ENCODE data around the gene C1QTNF8. TPM values are rescaled to one million over a fixed set of nuclear protein-coding genes. Genes with fewer than 3 reads are reported as not detected.

C1QTNF8 gene
- total RNA-seq, 1 donor, result not detected

DNA sequence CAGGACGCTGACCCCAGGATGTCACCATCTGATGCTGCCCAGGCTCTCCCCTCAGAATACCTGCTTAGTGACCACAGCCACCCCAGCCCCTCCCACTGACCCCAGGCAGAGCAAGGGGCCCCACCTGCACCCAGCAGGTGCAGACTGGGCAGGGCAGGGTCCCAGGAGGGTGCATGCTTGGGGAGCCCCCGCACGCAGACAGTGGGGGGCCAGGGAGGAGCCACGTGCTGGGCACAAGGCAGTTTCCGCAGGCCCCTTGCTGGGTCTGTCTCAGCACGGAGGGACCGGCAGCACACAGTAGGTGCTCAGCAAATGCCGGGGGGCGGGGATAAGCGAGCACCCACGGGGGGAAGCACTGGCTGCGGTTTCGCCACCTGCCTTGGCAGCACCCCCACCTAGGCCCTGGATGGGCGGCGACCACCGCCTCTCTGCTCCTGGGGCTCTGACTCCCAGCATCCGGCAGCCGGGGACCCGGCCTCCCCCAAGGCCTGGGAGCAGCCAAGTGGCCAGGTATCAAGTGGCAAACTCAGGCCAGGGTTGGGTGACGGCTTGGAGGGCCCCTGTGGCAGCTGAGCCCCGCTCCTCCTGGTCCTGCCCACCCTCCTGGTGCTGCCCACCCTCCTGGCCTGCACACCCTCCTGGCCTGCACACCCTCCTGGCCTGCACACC, 42.2 kb downstream of the C1QTNF8 start:
- TF ChIP-seq, protein P1, sequence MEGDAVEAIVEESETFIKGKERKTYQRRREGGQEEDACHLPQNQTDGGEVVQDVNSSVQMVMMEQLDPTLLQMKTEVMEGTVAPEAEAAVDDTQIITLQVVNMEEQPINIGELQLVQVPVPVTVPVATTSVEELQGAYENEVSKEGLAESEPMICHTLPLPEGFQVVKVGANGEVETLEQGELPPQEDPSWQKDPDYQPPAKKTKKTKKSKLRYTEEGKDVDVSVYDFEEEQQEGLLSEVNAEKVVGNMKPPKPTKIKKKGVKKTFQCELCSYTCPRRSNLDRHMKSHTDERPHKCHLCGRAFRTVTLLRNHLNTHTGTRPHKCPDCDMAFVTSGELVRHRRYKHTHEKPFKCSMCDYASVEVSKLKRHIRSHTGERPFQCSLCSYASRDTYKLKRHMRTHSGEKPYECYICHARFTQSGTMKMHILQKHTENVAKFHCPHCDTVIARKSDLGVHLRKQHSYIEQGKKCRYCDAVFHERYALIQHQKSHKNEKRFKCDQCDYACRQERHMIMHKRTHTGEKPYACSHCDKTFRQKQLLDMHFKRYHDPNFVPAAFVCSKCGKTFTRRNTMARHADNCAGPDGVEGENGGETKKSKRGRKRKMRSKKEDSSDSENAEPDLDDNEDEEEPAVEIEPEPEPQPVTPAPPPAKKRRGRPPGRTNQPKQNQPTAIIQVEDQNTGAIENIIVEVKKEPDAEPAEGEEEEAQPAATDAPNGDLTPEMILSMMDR (IDR thresholded peaks at IDR 0.05; ENCODE audit: insufficient read depth, low read depth, low read length), result no peak
- no peak overlapping the region for H3K4me3 ChIP-seq (ENCODE audit: low read depth, low read length)
- DNase-seq (ENCODE audit: low read depth), result no peak

DNA sequence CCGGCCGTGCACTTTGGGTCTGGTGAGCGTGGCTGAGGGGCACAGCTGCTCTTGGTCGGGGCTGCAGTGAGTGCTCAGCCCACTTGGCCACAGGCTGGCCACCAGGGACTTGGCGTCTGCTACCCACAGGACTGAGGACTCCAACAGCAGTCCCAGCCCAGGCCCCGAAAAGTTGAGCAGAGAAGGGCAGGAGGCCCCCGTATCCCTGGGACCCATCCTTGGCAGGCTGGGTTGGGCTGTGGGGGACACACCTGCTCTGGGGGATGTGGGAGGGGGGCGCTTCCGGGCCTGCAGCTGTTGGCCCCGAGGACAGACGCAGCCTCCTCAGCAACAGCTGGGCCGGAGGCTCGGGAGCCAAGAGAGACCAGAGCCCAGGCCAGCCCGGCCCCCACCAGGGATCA, 42.9 kb downstream of the C1QTNF8 start:
- TF ChIP-seq, protein P1 (IDR thresholded peaks at IDR 0.05; ENCODE audit: insufficient read depth, low read depth, low read length), result no peak
- no peak overlapping the region for H3K4me3 ChIP-seq (ENCODE audit: low read depth, low read length)
- no peak for DNase-seq (ENCODE audit: low read depth)

DNA sequence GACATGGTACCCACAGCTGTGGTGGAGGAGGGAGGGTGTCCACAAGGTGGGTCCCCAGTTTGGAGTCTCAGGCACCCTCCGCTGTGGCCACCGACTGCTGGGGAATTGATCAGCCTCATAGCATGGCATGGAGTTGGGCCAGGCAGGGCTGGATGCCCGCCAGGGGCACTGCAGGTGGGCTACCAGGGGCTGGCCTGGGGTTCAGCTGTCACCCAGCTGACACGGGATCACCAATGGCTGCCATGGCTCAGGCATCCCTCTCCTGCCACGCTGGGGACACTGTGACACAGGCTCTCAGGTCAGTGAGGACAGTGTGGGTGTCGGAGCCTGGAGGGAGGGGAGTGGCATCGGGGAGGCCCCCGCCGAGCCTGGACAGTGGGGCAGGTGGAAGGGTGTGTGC, 43.3 kb downstream of the C1QTNF8 start:
- no peak overlapping the region for H3K4me3 ChIP-seq (ENCODE audit: low read depth, low read length)

GRCh38 chr16:1051446-1051845, 44.6 kb downstream of the C1QTNF8 start:
- DNase-seq (ENCODE audit: low read depth), result no peak
- TF ChIP-seq, protein P1 (IDR thresholded peaks at IDR 0.05; ENCODE audit: insufficient read depth, low read depth, low read length), result no peak
- H3K4me3 ChIP-seq (ENCODE audit: low read depth, low read length), result no peak overlapping the region

More for the DNA sequence above, 43.3 kb downstream of the C1QTNF8 start:
- no peak for DNase-seq (ENCODE audit: low read depth)
- TF ChIP-seq, protein P1 (IDR thresholded peaks at IDR 0.05; ENCODE audit: insufficient read depth, low read depth, low read length), result no peak

- TF ChIP-seq, protein P1 (IDR thresholded peaks at IDR 0.05; ENCODE audit: insufficient read depth, low read depth, low read length), result no peak
- no peak overlapping the region for H3K4me3 ChIP-seq (ENCODE audit: low read depth, low read length)
- no peak for DNase-seq (ENCODE audit: low read depth)
Measured at GRCh38 chr16:1050921-1051320, 45.1 kb downstream of the C1QTNF8 start.

DNA sequence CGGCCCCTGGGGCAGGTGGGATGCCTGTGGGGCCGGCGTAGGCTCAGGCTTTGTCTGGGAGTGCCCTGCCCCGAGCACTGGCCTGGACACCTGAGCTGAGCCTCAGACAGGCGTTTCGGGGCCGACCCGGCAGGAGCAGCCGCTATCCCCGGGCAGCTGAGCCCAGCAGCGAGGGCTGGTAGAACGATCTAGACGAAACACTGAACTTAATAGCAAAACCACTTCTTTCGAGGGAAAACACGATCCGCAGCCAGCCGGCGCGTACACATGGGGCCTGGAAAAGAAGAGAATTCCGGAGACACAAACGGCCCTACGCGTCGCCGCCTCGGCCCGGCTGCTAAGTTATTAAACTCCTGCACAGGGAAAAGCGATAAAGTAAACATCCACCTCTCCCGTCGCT, 45.5 kb downstream of the C1QTNF8 start:
- TF ChIP-seq, protein P1 (IDR thresholded peaks at IDR 0.05; ENCODE audit: insufficient read depth, low read depth, low read length), result no peak
- DNase-seq (ENCODE audit: low read depth), result no peak
- H3K4me3 ChIP-seq (ENCODE audit: low read depth, low read length), result no peak overlapping the region

- DNase-seq (ENCODE audit: low read depth), result no peak
- TF ChIP-seq, protein P1 (IDR thresholded peaks at IDR 0.05; ENCODE audit: insufficient read depth, low read depth, low read length), result no peak
- no peak overlapping the region for H3K4me3 ChIP-seq (ENCODE audit: low read depth, low read length)
Measured at GRCh38 chr16:1049976-1050247, 46.1 kb downstream of the C1QTNF8 start.
